ENCODE results near the gene CASK. TPM values are rescaled to one million over a fixed set of nuclear protein-coding genes. Genes with fewer than 3 reads are reported as not detected.

CASK gene
- total and polyA plus RNA-seq, 8 donors = 7.3 to 82.0 (median 32.3) TPM

DNA sequence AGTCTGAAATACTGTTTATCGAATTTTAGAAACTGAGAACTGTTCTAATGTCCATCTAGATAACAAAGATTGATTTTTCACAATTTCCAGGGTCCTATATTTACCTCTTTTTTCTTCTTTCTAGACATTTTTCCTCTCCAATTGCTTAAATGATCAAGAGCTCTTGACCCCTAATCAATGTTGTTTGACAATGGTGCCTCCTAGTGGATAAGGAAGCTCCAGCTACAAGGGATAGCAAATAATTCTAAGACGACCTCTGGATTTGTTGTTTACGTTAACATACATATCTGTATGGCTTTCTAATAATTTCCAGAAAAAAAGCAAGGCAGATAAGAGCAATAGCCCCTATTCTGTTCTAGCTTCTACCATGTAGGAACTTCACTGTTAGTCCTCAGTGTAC, 163.5 kb downstream of the CASK start:
- Histone ChIP-seq H3K4me3 (no peak overlapping the region), H3K27me3 (no peaks in the 10 kb centered on the region), H3K4me1 (peaks cover 0 to 3% (median 0%) of the 10 kb centered on the region in 4 donors), H3K36me3 (no peaks in the 10 kb centered on the region), H3K27ac (no peak overlapping the region), H3K9me3 (no peaks in the 10 kb centered on the region)
- DNase-seq = peak in 1 of 2 donors; percentile 31
- intact Hi-C loops (cut with DNase I; ENCODE audit: low total_unique reads) = no loop called here
- TF ChIP-seq POLR2A (IDR thresholded peaks at IDR 0.05) = no peak
- TF ChIP-seq, protein P1, sequence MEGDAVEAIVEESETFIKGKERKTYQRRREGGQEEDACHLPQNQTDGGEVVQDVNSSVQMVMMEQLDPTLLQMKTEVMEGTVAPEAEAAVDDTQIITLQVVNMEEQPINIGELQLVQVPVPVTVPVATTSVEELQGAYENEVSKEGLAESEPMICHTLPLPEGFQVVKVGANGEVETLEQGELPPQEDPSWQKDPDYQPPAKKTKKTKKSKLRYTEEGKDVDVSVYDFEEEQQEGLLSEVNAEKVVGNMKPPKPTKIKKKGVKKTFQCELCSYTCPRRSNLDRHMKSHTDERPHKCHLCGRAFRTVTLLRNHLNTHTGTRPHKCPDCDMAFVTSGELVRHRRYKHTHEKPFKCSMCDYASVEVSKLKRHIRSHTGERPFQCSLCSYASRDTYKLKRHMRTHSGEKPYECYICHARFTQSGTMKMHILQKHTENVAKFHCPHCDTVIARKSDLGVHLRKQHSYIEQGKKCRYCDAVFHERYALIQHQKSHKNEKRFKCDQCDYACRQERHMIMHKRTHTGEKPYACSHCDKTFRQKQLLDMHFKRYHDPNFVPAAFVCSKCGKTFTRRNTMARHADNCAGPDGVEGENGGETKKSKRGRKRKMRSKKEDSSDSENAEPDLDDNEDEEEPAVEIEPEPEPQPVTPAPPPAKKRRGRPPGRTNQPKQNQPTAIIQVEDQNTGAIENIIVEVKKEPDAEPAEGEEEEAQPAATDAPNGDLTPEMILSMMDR (IDR thresholded peaks at IDR 0.05) = peak in 3 of 7 experiments; percentile 13 to 42 (median 21)
- no peak for TF ChIP-seq EP300 (IDR thresholded peaks at IDR 0.05)
- no peak for TF ChIP-seq POLR2AphosphoS5 (IDR thresholded peaks at IDR 0.05)
- 39 to 57% (median 51%) methylated on average over 3 of the region's 3 CpGs for WGBS, 5 donors

DNA sequence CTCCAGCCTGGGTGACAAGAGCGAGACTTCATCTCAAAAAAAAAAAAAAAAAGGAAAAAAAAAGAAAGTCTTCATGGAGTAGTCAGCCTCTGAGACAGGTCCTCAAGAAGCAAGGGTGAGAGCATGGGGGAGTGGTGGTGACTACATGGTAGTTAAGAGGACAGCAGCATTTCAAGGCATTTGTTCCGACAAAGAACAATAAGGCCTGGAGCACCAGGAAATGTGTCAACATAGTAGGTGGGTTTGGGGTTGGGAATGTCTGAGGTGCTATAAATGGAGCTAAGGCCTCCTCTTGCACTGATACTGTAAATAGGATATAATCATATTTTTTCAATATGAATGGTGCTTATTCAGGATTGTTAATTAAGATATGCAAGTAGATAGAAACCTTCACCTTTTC, 165.0 kb downstream of the CASK start:
- Histone ChIP-seq H3K27ac (no peak overlapping the region), H3K4me1 (peaks cover 0 to 3% (median 0%) of the 10 kb centered on the region in 4 donors), H3K27me3 (no peaks in the 10 kb centered on the region), H3K36me3 (no peaks in the 10 kb centered on the region), H3K9me3 (no peaks in the 10 kb centered on the region), H3K4me3 (no peak overlapping the region)
- no peak for DNase-seq
- intact Hi-C loops (cut with DNase I; ENCODE audit: low total_unique reads) = no loop called here
- TF ChIP-seq POLR2A (IDR thresholded peaks at IDR 0.05) (no peak), POLR2AphosphoS5 (IDR thresholded peaks at IDR 0.05) (no peak), EP300 (IDR thresholded peaks at IDR 0.05) (no peak)
- TF ChIP-seq, protein P1 (IDR thresholded peaks at IDR 0.05) = no peak
- WGBS, 5 donors = 86 to 100% (median 92%) methylated on average over 1 to 2 of the region's 2 CpGs

DNA sequence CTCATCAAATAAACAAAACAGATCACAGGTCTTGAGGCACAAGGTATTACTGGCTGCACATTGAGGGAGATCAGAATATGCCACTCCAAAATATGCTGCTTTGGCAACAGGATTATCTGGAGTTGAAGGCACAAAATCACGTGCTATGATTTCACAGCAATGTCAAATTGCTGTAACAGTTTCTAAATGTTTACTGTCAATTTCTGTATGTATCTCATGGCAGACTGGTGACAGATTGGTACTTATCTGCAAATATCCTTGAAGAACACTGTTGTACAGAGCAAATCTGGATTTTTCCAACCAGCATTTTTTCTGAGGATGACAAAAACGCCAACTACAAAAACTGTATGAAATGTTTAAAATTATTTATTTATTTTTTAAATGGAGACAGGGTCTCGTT, 172.6 kb downstream of the CASK start:
- H3K9me3 ChIP-seq = no peaks in the 10 kb centered on the region
- H3K4me1 ChIP-seq = no peaks in the 10 kb centered on the region
- WGBS, 5 donors = 62 to 88% (median 81%) methylated on average over 3 of the region's 3 CpGs
- intact Hi-C loops (cut with DNase I; ENCODE audit: low total_unique reads) = no loop called here
- TF ChIP-seq, protein P1 (IDR thresholded peaks at IDR 0.05) = no peak
- TF ChIP-seq EP300 (IDR thresholded peaks at IDR 0.05) (no peak), POLR2A (IDR thresholded peaks at IDR 0.05) (no peak), POLR2AphosphoS5 (IDR thresholded peaks at IDR 0.05) (no peak)
- no peak overlapping the region for H3K27ac ChIP-seq
- no peak for DNase-seq
- H3K27me3 ChIP-seq = no peaks in the 10 kb centered on the region
- H3K36me3 ChIP-seq = no peaks in the 10 kb centered on the region
- H3K4me3 ChIP-seq = no peak overlapping the region

DNA sequence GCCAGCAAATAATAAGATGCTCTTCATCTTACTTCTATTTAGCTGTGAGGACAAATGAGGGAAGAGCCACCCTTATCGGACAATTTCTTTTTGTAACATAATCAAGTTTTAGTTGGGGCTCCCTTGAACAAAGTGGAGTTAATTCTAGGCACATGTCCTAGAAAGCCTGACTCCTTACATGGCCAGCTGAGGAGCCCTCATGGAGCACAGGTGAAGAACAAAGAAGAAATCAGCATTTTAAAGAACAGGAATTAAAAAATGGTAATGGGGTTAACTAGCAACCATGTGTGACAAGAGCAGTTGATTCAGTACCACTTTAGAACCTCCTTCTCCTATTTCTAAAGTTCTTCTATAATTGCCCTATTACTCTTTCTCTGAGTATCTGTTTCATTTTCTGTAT, 183.5 kb downstream of the CASK start:
- no peak overlapping the region for H3K27ac ChIP-seq
- DNase-seq = no peak
- peaks cover 0 to 5% (median 0%) of the 10 kb centered on the region in 3 donors for H3K27me3 ChIP-seq
- intact Hi-C loops (cut with DNase I; ENCODE audit: low total_unique reads) = no loop called here
- 94 to 100% (median 95%) methylated on average over 1 of the region's 1 CpG for WGBS, 5 donors
- no peaks in the 10 kb centered on the region for H3K4me1 ChIP-seq
- no peak for TF ChIP-seq EP300 (IDR thresholded peaks at IDR 0.05)
- no peak for TF ChIP-seq POLR2AphosphoS5 (IDR thresholded peaks at IDR 0.05)
- TF ChIP-seq POLR2A (IDR thresholded peaks at IDR 0.05) = no peak
- TF ChIP-seq, protein P1 (IDR thresholded peaks at IDR 0.05) = no peak
- H3K9me3 ChIP-seq = no peaks in the 10 kb centered on the region
- no peak overlapping the region for H3K4me3 ChIP-seq
- peaks cover 0 to 6% (median 2%) of the 10 kb centered on the region in 4 donors for H3K36me3 ChIP-seq

All from stomach (tissue), 9 donors.